HCT116 (cell line): Measurements from ENCODE around the gene FLNC. TPM values are rescaled to one million over a fixed set of nuclear protein-coding genes. Genes with fewer than 3 reads are reported as not detected.

Source experiments
- ATAC-seq: fragments of 200-7000 bp; cut with Tn5 transposase; 2 replicates; pipeline ENCODE4 v1.9.1; 2020; ENCODE audit warnings: mild to moderate bottlenecking, moderate library complexity
- BruUV-seq: library from RNA; stranded (reverse); fragments of 400-500 nt; replicated peaks from 2 replicates; lab custom pipeline; 2021; lab: Mats Ljungman, UMichigan
- CTCF ChIA-PET: fragments of 300-600 bp; sonication (Branson Sonifier 250); formaldehyde crosslinking; loops from one replicate; lab custom pipeline; 2021; ENCODE audit warnings: antibody characterized with exemption; lab: Charles Lee
- POLR2A ChIA-PET: fragments of 300-600, 350-600 bp; sonication (Branson Sonifier 250); formaldehyde crosslinking; loops from one replicate; lab custom pipeline; 2021; ENCODE audit warnings: antibody characterized with exemption; lab: Charles Lee
- RAD21 ChIA-PET, 2 experiments: fragments of 300-600 bp; sonication (Branson Sonifier 250); formaldehyde crosslinking; loops; one replicate each; lab custom pipeline; 2023; ENCODE audit warnings: low total read pairs in 2 of 2; ENCODE audit not compliant: uncharacterized antibody in 2 of 2, unreplicated experiment in 2 of 2, low non-redundant PET in 1 of 2; lab: Charles Lee
- DNase-seq: peaks from one replicate; pipeline ENCODE4 v3.0.0-alpha.2; 2010; ENCODE audit warnings: low read depth, low spot score
- H2AFZ ChIP-seq: fragments of 200-600 bp; shearing (Covaris generic), sonication (generic); 2 replicates; pipeline ENCODE4 v1.6.1; 2017; ENCODE audit warnings: low read depth, mixed run types, mixed read lengths, antibody characterized with exemption, low read length; ENCODE audit not compliant: poor library complexity, severe bottlenecking
- H3K27ac ChIP-seq: 2 replicates; pipeline ENCODE4 v1.5.1; 2012; ENCODE audit warnings: low read depth, low read length
- H3K27me3 ChIP-seq: fragments of 200-600 bp; sonication (generic); 2 replicates; pipeline ENCODE4 v1.6.1; 2016; ENCODE audit warnings: mixed run types, low read length, mixed read lengths; ENCODE audit not compliant: insufficient read depth
- H3K36me3 ChIP-seq, 2 experiments: fragments of 200-500 bp in 1 of 2; fragments of 200-600 bp in 1 of 2; sonication (Bioruptor generic) in 1 of 2; sonication (generic) in 1 of 2; 2 replicates each; pipeline versions ENCODE4 v1.5.1 to v1.6.1; 2014 to 2016; ENCODE audit warnings: low read length in 2 of 2, inconsistent platforms in 1 of 2, mixed read lengths in 1 of 2, mixed run types in 1 of 2; ENCODE audit not compliant: insufficient read depth in 2 of 2, control insufficient read depth in 1 of 2
- H3K4me1 ChIP-seq, 2 experiments: fragments of 200-600 bp in 1 of 2; sonication (generic) in 1 of 2; 2 replicates each; pipeline versions ENCODE4 v1.5.1 to v1.6.1; 2012 to 2017; ENCODE audit warnings: low read length in 2 of 2, inconsistent platforms in 1 of 2, mild to moderate bottlenecking in 1 of 2, mixed read lengths in 1 of 2, mixed run types in 1 of 2, moderate library complexity in 1 of 2; ENCODE audit not compliant: insufficient read depth in 2 of 2, control insufficient read depth in 1 of 2
- H3K4me2 ChIP-seq: fragments of 200-600 bp; sonication (generic); 2 replicates; pipeline ENCODE4 v1.6.1; 2017; ENCODE audit warnings: mixed run types, low read length, mixed read lengths
- H3K4me3 ChIP-seq, 2 experiments: fragments of 200-600 bp in 1 of 2; sonication (generic) in 1 of 2; replicated peaks in 1 of 2; 2 replicates each; pipeline ENCODE4 v1.5.1; 2011 to 2016; ENCODE audit warnings: low read length in 2 of 2, control low read depth in 1 of 2, low read depth in 1 of 2, mild to moderate bottlenecking in 1 of 2, mixed read lengths in 1 of 2, mixed run types in 1 of 2
- H3K79me2 ChIP-seq: fragments of 200-600 bp; sonication (generic); 2 replicates; pipeline ENCODE4 v1.6.1; 2017; ENCODE audit warnings: mild to moderate bottlenecking, mixed run types, low read length, moderate library complexity, mixed read lengths; ENCODE audit not compliant: insufficient read depth
- H3K9ac ChIP-seq: fragments of 200-600 bp; sonication (generic); 2 replicates; pipeline ENCODE4 v1.6.1; 2016; ENCODE audit warnings: low read length, mixed read lengths
- H3K9me2 ChIP-seq: fragments of 200-600 bp; sonication (generic), shearing (Covaris generic); 2 replicates; pipeline ENCODE4 v1.6.1; 2017; ENCODE audit warnings: mixed run types, mild to moderate bottlenecking, moderate library complexity; ENCODE audit not compliant: insufficient read depth
- H3K9me3 ChIP-seq, 2 experiments: fragments of 200-500 bp in 1 of 2; fragments of 200-600 bp in 1 of 2; sonication (Bioruptor generic) in 1 of 2; sonication (generic) in 1 of 2; 2 replicates each; pipeline ENCODE4 v1.6.1; 2014 to 2017; ENCODE audit warnings: low read length in 2 of 2, mixed read lengths in 2 of 2, inconsistent platforms in 1 of 2, low read depth in 1 of 2, mild to moderate bottlenecking in 1 of 2, mixed run types in 1 of 2, moderate library complexity in 1 of 2; ENCODE audit not compliant: control insufficient read depth in 1 of 2, insufficient read depth in 1 of 2
- H4K20me1 ChIP-seq: fragments of 200-600 bp; sonication (generic), shearing (Covaris generic); 2 replicates; pipeline ENCODE4 v1.6.1; 2017; ENCODE audit warnings: mixed run types, mild to moderate bottlenecking, moderate library complexity; ENCODE audit not compliant: insufficient read depth
- CBX3 ChIP-seq: IDR thresholded peaks from 2 replicates; pipeline ENCODE4 v1.6.1; 2012; ENCODE audit warnings: low read depth
- CEBPB ChIP-seq: IDR thresholded peaks from 2 replicates; pipeline ENCODE4 v1.6.1; 2012; ENCODE audit warnings: low read depth
- EGR1 ChIP-seq: IDR thresholded peaks from 2 replicates; pipeline ENCODE4 v1.6.1; 2012; ENCODE audit warnings: low read depth
- EZH2 ChIP-seq: fragments of 200-600 bp; sonication (generic); IDR thresholded peaks from 2 replicates; pipeline ENCODE4 v1.6.1; 2017; ENCODE audit warnings: antibody characterized with exemption, mixed run types
- FOSL1 ChIP-seq: IDR thresholded peaks from 2 replicates; pipeline ENCODE4 v1.6.1; 2012; ENCODE audit warnings: low read depth
- JUND ChIP-seq: IDR thresholded peaks from 2 replicates; pipeline ENCODE4 v1.6.1; 2012
- POLR2A ChIP-seq: IDR thresholded peaks from 2 replicates; pipeline ENCODE4 v1.7.0; 2011; ENCODE audit warnings: borderline replicate concordance; ENCODE audit not compliant: insufficient read depth, insufficient read length; ENCODE audit errors: extremely low read depth
- POLR2AphosphoS5 ChIP-seq: IDR thresholded peaks from 2 replicates; pipeline ENCODE4 v1.6.1; 2011; ENCODE audit warnings: mild to moderate bottlenecking, low read depth, low read length, moderate library complexity
- RAD21 ChIP-seq: IDR thresholded peaks from 2 replicates; pipeline ENCODE4 v1.6.1; 2012; ENCODE audit warnings: low read depth, mild to moderate bottlenecking
- SIN3A ChIP-seq: IDR thresholded peaks from 2 replicates; pipeline ENCODE4 v1.6.1; 2012; ENCODE audit warnings: low read depth
- SP1 ChIP-seq: IDR thresholded peaks from 2 replicates; pipeline ENCODE4 v1.6.1; 2012; ENCODE audit warnings: low read depth
- SRF ChIP-seq: IDR thresholded peaks from 2 replicates; pipeline ENCODE4 v1.6.1; 2012; ENCODE audit warnings: low read depth
- TCF7L2 ChIP-seq: IDR thresholded peaks from 2 replicates; pipeline ENCODE4 v1.7.0; 2011; ENCODE audit warnings: borderline replicate concordance, inconsistent platforms; ENCODE audit not compliant: insufficient read depth, insufficient read length; ENCODE audit errors: extremely low read depth
- YY1 ChIP-seq: IDR thresholded peaks from 2 replicates; pipeline ENCODE4 v1.6.1; 2011; ENCODE audit warnings: low read length, low read depth, moderate library complexity, mild to moderate bottlenecking; ENCODE audit not compliant: insufficient replicate concordance; ENCODE audit errors: extremely low read depth
- ZFX ChIP-seq: fragments of 450-650 bp; IDR thresholded peaks from 2 replicates; pipeline ENCODE4 v1.6.1; 2017
- ZNF274 ChIP-seq: fragments of 200-500 bp; sonication (Bioruptor generic); IDR thresholded peaks from 2 replicates; pipeline ENCODE4 v1.6.1; 2014; ENCODE audit warnings: mild to moderate bottlenecking, low read depth, low read length, inconsistent platforms
- intact Hi-C: fragments of 100-400 bp; cut with micrococcal nuclease; formaldehyde crosslinking; loops from 2 replicates; pipeline ENCODE4 v1.10.0; 2022
- total RNA-seq: library from RNA; stranded (reverse); gene quantifications from one replicate; pipeline ENCODE4 v1.2.1, GENCODE V29; 2021; ENCODE audit not compliant: unreplicated experiment
- TF ChIP-seq, protein P1 (sequence below): IDR thresholded peaks from 2 replicates; pipeline ENCODE4 v1.6.1; 2012

The FLNC gene
- total RNA-seq, 1 experiment from 2014 or later, result 42.8 TPM

DNA sequence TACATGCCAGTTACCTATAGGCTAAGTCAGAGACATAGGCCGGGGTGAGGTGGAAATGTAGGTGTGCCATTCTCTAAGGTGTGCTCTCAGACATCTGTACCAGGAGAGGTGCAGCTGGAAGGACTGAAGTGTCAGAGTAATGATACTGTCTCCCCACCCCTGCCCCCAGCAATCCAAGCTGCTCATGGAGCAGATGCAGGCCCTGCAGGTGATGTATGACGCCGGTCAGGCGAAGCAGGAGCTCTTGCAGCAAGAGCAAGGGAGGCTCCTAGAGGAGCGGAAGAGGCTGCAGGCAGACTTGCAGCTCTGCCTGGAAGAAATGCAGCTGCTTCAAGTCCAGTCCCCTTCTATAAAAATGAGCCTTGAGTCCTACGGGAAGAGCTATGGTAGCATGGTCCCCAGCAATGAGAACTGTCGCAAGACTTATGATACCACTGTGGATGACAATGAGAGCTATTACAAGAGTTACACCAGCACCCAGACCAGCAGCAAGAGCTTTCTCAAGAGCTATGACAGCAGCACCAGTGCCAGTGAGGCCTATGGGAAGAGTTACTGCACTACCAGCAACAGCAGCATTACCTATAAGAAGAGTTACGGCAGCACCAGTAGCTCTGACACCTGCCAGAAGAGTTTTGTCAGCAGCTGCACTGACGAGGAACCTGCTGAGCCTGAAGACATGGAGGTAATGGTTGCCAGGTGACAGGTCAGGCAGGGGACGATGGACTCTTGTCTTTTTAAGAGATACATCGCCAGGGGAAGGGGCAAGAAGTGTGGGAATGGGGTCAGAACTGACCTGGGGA lies 18.4 kb upstream of the FLNC start:
- Histone ChIP-seq H4K20me1 (no peaks in the 10 kb centered on the region), H2AFZ (no peak overlapping the region), H3K4me1 (peaks cover 0 to 6% of the 10 kb centered on the region in 2 experiments; a peak in 1 of 4 replicates), H3K4me2 (no peak overlapping the region), H3K9me2 (no peaks in the 10 kb centered on the region), H3K9me3 (no peaks in the 10 kb centered on the region)
- DNase-seq, result no peak
- ChIA-PET CTCF (no interaction called here), RAD21 (no interaction called here)
- TF ChIP-seq YY1 (no peak), ZNF274 (no peak), SRF (no peak), POLR2A (no peak), SP1 (no peak), RAD21 (no peak), EZH2 (no peak), JUND (no peak), ZFX (no peak), CBX3 (no peak), TCF7L2 (no peak), EGR1 (no peak), FOSL1 (no peak), SIN3A (no peak), CEBPB (no peak), POLR2AphosphoS5 (no peak)
- TF ChIP-seq, protein P1, sequence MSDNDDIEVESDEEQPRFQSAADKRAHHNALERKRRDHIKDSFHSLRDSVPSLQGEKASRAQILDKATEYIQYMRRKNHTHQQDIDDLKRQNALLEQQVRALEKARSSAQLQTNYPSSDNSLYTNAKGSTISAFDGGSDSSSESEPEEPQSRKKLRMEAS, result no peak
- TF ChIP-seq, all 23 proteins: peak for 0
- no peak overlapping the region for H3K9ac ChIP-seq
- no TSS peak for BruUV-seq
- POLR2A ChIA-PET, result no interaction called here
- H3K27me3 ChIP-seq, result no peaks in the 10 kb centered on the region
- no peaks in the 10 kb centered on the region for H3K79me2 ChIP-seq
- no peak for ATAC-seq
- no peaks in the 10 kb centered on the region for H3K36me3 ChIP-seq
- intact Hi-C loops, result no loop called here
- H3K4me3 ChIP-seq, result no peak overlapping the region
- no peak overlapping the region for H3K27ac ChIP-seq
